Esophagus muscularis mucosa (tissue), 4 donors: ENCODE measurements around the gene ZNF33A. TPM values are rescaled to one million over a fixed set of nuclear protein-coding genes. Genes with fewer than 3 reads are reported as not detected.
"Not testable (repeated sequence)": the region's sequence is repeated elsewhere in the genome, so short reads cannot be mapped to it uniquely, and the experiment has no call there.

Experiments
- DNase-seq: peaks from one replicate; pipeline ENCODE4 v3.0.0-alpha.2; 2017; ENCODE audit errors: extremely low spot score
- H3K27ac ChIP-seq, 4 donors: fragments of 200-600 bp; sonication (generic); replicated peaks in 1 of 4; 1 replicate in 3 of 4; 2 replicates in 1 of 4; pipeline ENCODE4 v1.5.1; 2016 to 2019; ENCODE audit warnings: mild to moderate bottlenecking in 1 of 4
- H3K27me3 ChIP-seq, 4 donors: fragments of 200-600 bp; sonication (generic); one replicate each; pipeline versions ENCODE4 v1.5.1 to v1.6.0; 2016 to 2019
- H3K36me3 ChIP-seq, 4 donors: fragments of 200-600 bp; sonication (generic); one replicate each; pipeline ENCODE4 v1.5.1; 2016 to 2019
- H3K4me1 ChIP-seq, 4 donors: fragments of 200-600 bp; sonication (generic); one replicate each; pipeline ENCODE4 v1.5.1; 2016 to 2019
- H3K4me3 ChIP-seq, 4 donors: fragments of 200-600 bp; sonication (generic); 1 replicate in 2 of 4; 2 replicates in 2 of 4; pipeline ENCODE4 v1.5.1; 2016 to 2019; ENCODE audit warnings: mild to moderate bottlenecking in 4 of 4, moderate library complexity in 1 of 4
- H3K9me3 ChIP-seq, 4 donors: fragments of 200-600 bp; sonication (generic); 1 replicate in 3 of 4; 2 replicates in 1 of 4; pipeline ENCODE4 v1.5.1; 2016 to 2019
- CTCF ChIP-seq, 3 experiments: fragments of 200-600 bp in 2 of 3; fragments of 450-650 bp in 1 of 3; sonication (generic) in 2 of 3; IDR thresholded peaks; one replicate each; pipeline ENCODE4 v1.5.1; 2017 to 2019; ENCODE audit warnings: antibody characterized with exemption in 3 of 3, mild to moderate bottlenecking in 2 of 3, moderate library complexity in 1 of 3
- EP300 ChIP-seq: sonication (generic); formaldehyde crosslinking; IDR thresholded peaks from one replicate; pipeline ENCODE4 v1.6.1; 2017; ENCODE audit warnings: antibody characterized with exemption
- POLR2A ChIP-seq: fragments of 450-650 bp; IDR thresholded peaks from one replicate; pipeline ENCODE4 v1.6.1; 2017; ENCODE audit warnings: antibody characterized with exemption, moderate library complexity, mild to moderate bottlenecking, low read depth
- POLR2AphosphoS5 ChIP-seq, 2 donors: sonication (generic); formaldehyde crosslinking; IDR thresholded peaks; one replicate each; pipeline ENCODE4 v1.6.1; 2017; ENCODE audit warnings: antibody characterized with exemption in 2 of 2
- WGBS: methylation state at CpG from one replicate; pipeline ENCODE4 v1.1.5; 2018; 5-methylcytosine and 5-hydroxymethylcytosine counted together
- intact Hi-C: fragments of 100-400 bp; cut with DNase I; formaldehyde crosslinking; loops from one replicate; pipeline ENCODE4 v1.15.1; 2023
- total RNA-seq, 4 donors: library from RNA; depleted of rRNA; stranded (reverse); fragments of >200 nt; gene quantifications; one replicate each; pipeline versions ENCODE4 v1.1.0 to v1.2.1, GENCODE V29; 2016

Gene ZNF33A
- total RNA-seq, 4 donors from 2014 or later = 24.9 to 31.5 (median 26.4) TPM

GRCh38 chr10:38003026-38003425 is 7.4 kb upstream of the ZNF33A start:
- H3K36me3 ChIP-seq = no peaks in the 10 kb centered on the region
- no peaks in the 10 kb centered on the region for H3K4me1 ChIP-seq
- intact Hi-C loops = no loop called here
- no peaks in the 10 kb centered on the region for H3K27me3 ChIP-seq
- 100% methylated on average over 6 of the region's 6 CpGs for WGBS
- H3K9me3 ChIP-seq = no peaks in the 10 kb centered on the region
- no peak for DNase-seq
- no peak overlapping the region for H3K27ac ChIP-seq
- no peak for TF ChIP-seq POLR2AphosphoS5 (IDR thresholded peaks at IDR 0.05)
- no peak for TF ChIP-seq CTCF (IDR thresholded peaks at IDR 0.05)
- TF ChIP-seq EP300 = no peak
- TF ChIP-seq POLR2A = no peak
- H3K4me3 ChIP-seq = no peak overlapping the region

- Histone ChIP-seq H3K36me3 (no peaks in the 10 kb centered on the region), H3K4me3 (no peak overlapping the region), H3K27me3 (no peaks in the 10 kb centered on the region), H3K4me1 (no peaks in the 10 kb centered on the region), H3K27ac (no peak overlapping the region), H3K9me3 (no peaks in the 10 kb centered on the region)
- intact Hi-C loops = no loop called here
- no peak for TF ChIP-seq POLR2AphosphoS5 (IDR thresholded peaks at IDR 0.05)
- no peak for TF ChIP-seq CTCF (IDR thresholded peaks at IDR 0.05)
- WGBS = 89% methylated on average over 1 of the region's 1 CpG
- no peak for DNase-seq
Measured at GRCh38 chr10:38003588-38003987, 6.9 kb upstream of the ZNF33A start.

- H3K9me3 ChIP-seq = no peaks in the 10 kb centered on the region
- H3K4me3 ChIP-seq = no peak overlapping the region
- TF ChIP-seq POLR2A = no peak
- no peak for TF ChIP-seq CTCF (IDR thresholded peaks at IDR 0.05)
- no peak for TF ChIP-seq POLR2AphosphoS5 (IDR thresholded peaks at IDR 0.05)
- TF ChIP-seq EP300 = no peak
- H3K4me1 ChIP-seq = peaks cover 7 to 14% (median 13%) of the 10 kb centered on the region in 4 donors
- H3K27ac ChIP-seq = no peak overlapping the region
- intact Hi-C loops = no loop called here
- H3K36me3 ChIP-seq = no peaks in the 10 kb centered on the region
- H3K27me3 ChIP-seq = no peaks in the 10 kb centered on the region
- no peak for DNase-seq
Measured at GRCh38 chr10:38007551-38007950, 2.9 kb upstream of the ZNF33A start.

- Histone ChIP-seq H3K4me3 (no peak overlapping the region), H3K4me1 (peaks cover 7 to 18% (median 17%) of the 10 kb centered on the region in 4 donors), H3K9me3 (no peaks in the 10 kb centered on the region), H3K36me3 (peaks cover 0 to 3% (median 0%) of the 10 kb centered on the region in 4 donors), H3K27ac (no peak overlapping the region), H3K27me3 (no peaks in the 10 kb centered on the region)
- WGBS = 86% methylated on average over 3 of the region's 3 CpGs
- intact Hi-C loops = no loop called here
- DNase-seq = no peak
- TF ChIP-seq POLR2A (no peak), CTCF (IDR thresholded peaks at IDR 0.05) (no peak), EP300 (no peak), POLR2AphosphoS5 (IDR thresholded peaks at IDR 0.05) (no peak)
Measured at GRCh38 chr10:38007991-38008390, 2.5 kb upstream of the ZNF33A start.

GRCh38 chr10:38016354-38016753 is 5.9 kb downstream of the ZNF33A start:
- Histone ChIP-seq H3K36me3 (peaks cover 20 to 84% (median 62%) of the 10 kb centered on the region in 4 donors), H3K9me3 (no peaks in the 10 kb centered on the region), H3K27ac (no peak overlapping the region), H3K4me3 (no peak overlapping the region), H3K27me3 (no peaks in the 10 kb centered on the region), H3K4me1 (peaks cover 7 to 22% (median 16%) of the 10 kb centered on the region in 4 donors)
- intact Hi-C loops = loop anchor here (10.0 kb wide), 1 partner anchor 78 kb away; the partner anchor contains the start of gene ZNF37A
- WGBS = 68% methylated on average over 1 of the region's 1 CpG
- DNase-seq = no peak
- no peak for TF ChIP-seq POLR2AphosphoS5 (IDR thresholded peaks at IDR 0.05)
- no peak for TF ChIP-seq POLR2A
- TF ChIP-seq EP300 = no peak
- no peak for TF ChIP-seq CTCF (IDR thresholded peaks at IDR 0.05)

GRCh38 chr10:38019124-38019523 is 8.6 kb downstream of the ZNF33A start:
- not testable (repeated sequence) for H3K27me3 ChIP-seq, H3K4me3 ChIP-seq, H3K4me1 ChIP-seq, DNase-seq, H3K9me3 ChIP-seq, H3K27ac ChIP-seq
- 55% methylated on average over 4 of the region's 4 CpGs for WGBS
- intact Hi-C loops = loop anchor here (10.0 kb wide), 1 partner anchor 76 kb away; the partner anchor contains the start of gene ZNF37A
- H3K36me3 ChIP-seq = peaks cover 26 to 97% (median 82%) of the 10 kb centered on the region in 4 donors
